IMR-90 (cell line): Measurements from ENCODE around the gene CDHR4. TPM values are rescaled to one million over a fixed set of nuclear protein-coding genes. Genes with fewer than 3 reads are reported as not detected.

ENCODE experiments used
- ATAC-seq: fragments of 200-7000 bp; cut with Tn5 transposase; 2 replicates; pipeline ENCODE4 v1.9.1; 2020; ENCODE audit warnings: low read depth, mild to moderate bottlenecking, moderate library complexity
- BruUV-seq: library from RNA; stranded (reverse); fragments of 400-500 nt; replicated peaks from 2 replicates; lab custom pipeline; 2021; lab: Mats Ljungman, UMichigan
- CTCF ChIA-PET: fragments of 300-600 bp; formaldehyde crosslinking; extraction: SDS; loops from one replicate; lab custom pipeline; 2021; ENCODE audit warnings: antibody characterized with exemption; lab: Yijun Ruan, JAX
- POLR2A ChIA-PET: fragments of 300-600 bp; sonication (Branson Sonifier 250); formaldehyde crosslinking; loops from one replicate; lab custom pipeline; 2022; ENCODE audit warnings: antibody characterized with exemption; ENCODE audit not compliant: unreplicated experiment; lab: Charles Lee
- DNase-seq: peaks from one replicate; pipeline ENCODE4 v3.0.0; 2013
- H2AFZ ChIP-seq: replicated peaks from 2 replicates; pipeline ENCODE3; 2013; ENCODE audit warnings: low read length, mild to moderate bottlenecking; ENCODE audit not compliant: poor library complexity
- H2AK5ac ChIP-seq: 2 replicates; pipeline ENCODE4 v1.6.1; 2013; ENCODE audit warnings: low read depth, low read length, inconsistent platforms
- H2AK9ac ChIP-seq: replicated peaks from 2 replicates; pipeline ENCODE3; 2013; ENCODE audit warnings: mild to moderate bottlenecking, low read depth, low read length, moderate library complexity; ENCODE audit not compliant: poor library complexity
- H2BK120ac ChIP-seq: 2 replicates; pipeline ENCODE4 v1.6.1; 2013; ENCODE audit warnings: low read depth, low read length, inconsistent platforms
- H2BK15ac ChIP-seq: 3 replicates; pipeline ENCODE4 v1.6.1; 2013; ENCODE audit warnings: low read depth, low read length, inconsistent platforms
- H2BK20ac ChIP-seq: 2 replicates; pipeline ENCODE4 v1.6.1; 2013; ENCODE audit warnings: low read depth, mild to moderate bottlenecking, inconsistent platforms, low read length, moderate library complexity
- H2BK5ac ChIP-seq: 2 replicates; pipeline ENCODE4 v1.6.1; 2013; ENCODE audit warnings: mild to moderate bottlenecking, low read depth, low read length, inconsistent platforms; ENCODE audit not compliant: poor library complexity, severe bottlenecking
- H3K14ac ChIP-seq: replicated peaks from 2 replicates; pipeline ENCODE4 v1.6.1; 2013; ENCODE audit warnings: low read depth, low read length, inconsistent platforms
- H3K18ac ChIP-seq: 2 replicates; pipeline ENCODE4 v1.6.1; 2013; ENCODE audit warnings: low read depth, low read length, control low read depth
- H3K23ac ChIP-seq: 2 replicates; pipeline ENCODE4 v1.6.1; 2013; ENCODE audit warnings: low read depth, low read length, inconsistent platforms
- H3K27ac ChIP-seq: 2 replicates; pipeline ENCODE4 v1.5.1; 2013; ENCODE audit warnings: mild to moderate bottlenecking, control low read depth, low read length; ENCODE audit not compliant: insufficient read depth
- H3K27me3 ChIP-seq: 2 replicates; pipeline ENCODE4 v1.6.1; 2013; ENCODE audit warnings: low read length; ENCODE audit not compliant: control insufficient read depth, insufficient read depth
- H3K36me3 ChIP-seq: 2 replicates; pipeline ENCODE4 v1.6.1; 2013; ENCODE audit warnings: low read length, mixed read lengths; ENCODE audit not compliant: control insufficient read depth, insufficient read depth
- H3K4ac ChIP-seq: 2 replicates; pipeline ENCODE4 v1.6.1; 2013; ENCODE audit warnings: low read depth, low read length, inconsistent platforms
- H3K4me1 ChIP-seq: 2 replicates; pipeline ENCODE4 v1.6.1; 2013; ENCODE audit warnings: low read length, mixed read lengths; ENCODE audit not compliant: control insufficient read depth, insufficient read depth
- H3K4me2 ChIP-seq: 2 replicates; pipeline ENCODE4 v1.6.1; 2013; ENCODE audit warnings: low read depth, mild to moderate bottlenecking, control low read depth, low read length, moderate library complexity
- H3K4me3 ChIP-seq: 2 replicates; pipeline ENCODE4 v1.5.1; 2013; ENCODE audit warnings: low read depth, mild to moderate bottlenecking, control low read depth, low read length, moderate library complexity; ENCODE audit not compliant: insufficient read depth
- H3K56ac ChIP-seq: 2 replicates; pipeline ENCODE4 v1.6.1; 2013; ENCODE audit warnings: low read length, inconsistent platforms; ENCODE audit not compliant: insufficient read depth; ENCODE audit errors: extremely low read depth
- H3K79me1 ChIP-seq, 2 experiments: 2 replicates each; pipeline ENCODE4 v1.6.1; 2013; ENCODE audit warnings: low read length in 2 of 2, inconsistent platforms in 1 of 2, low read depth in 1 of 2
- H3K9ac ChIP-seq: 2 replicates; pipeline ENCODE4 v1.6.1; 2013; ENCODE audit warnings: low read depth, low read length, control low read depth
- H3K9me1 ChIP-seq: 2 replicates; pipeline ENCODE4 v1.6.1; 2013; ENCODE audit warnings: low read length, inconsistent platforms; ENCODE audit not compliant: insufficient read depth
- H3K9me3 ChIP-seq: 2 replicates; pipeline ENCODE4 v1.6.1; 2013; ENCODE audit warnings: low read length; ENCODE audit not compliant: control insufficient read depth, insufficient read depth
- H4K20me1 ChIP-seq: 2 replicates; pipeline ENCODE4 v1.6.1; 2013; ENCODE audit warnings: low read length, inconsistent platforms; ENCODE audit not compliant: insufficient read depth
- H4K5ac ChIP-seq: 2 replicates; pipeline ENCODE4 v1.6.1; 2013; ENCODE audit warnings: mild to moderate bottlenecking, low read depth, low read length, control low read depth
- H4K8ac ChIP-seq, 2 experiments: 2 replicates each; pipeline ENCODE4 v1.6.1; 2013; ENCODE audit warnings: low read depth in 2 of 2, low read length in 2 of 2, control low read depth in 1 of 2, inconsistent platforms in 1 of 2
- H4K91ac ChIP-seq: 2 replicates; pipeline ENCODE4 v1.6.1; 2013; ENCODE audit warnings: low read depth, low read length, inconsistent platforms; ENCODE audit not compliant: insufficient read depth
- BHLHE40 ChIP-seq: fragments of 150-350 bp; IDR thresholded peaks from 2 replicates; pipeline ENCODE4 v1.6.1; 2016; ENCODE audit warnings: mild to moderate bottlenecking, low read depth, low read length
- CHD1 ChIP-seq: IDR thresholded peaks from 2 replicates; pipeline ENCODE4 v1.6.1; 2012; ENCODE audit warnings: low read depth, low read length, improper control_type of control experiment
- CTCF ChIP-seq: conservative IDR thresholded peaks from 2 replicates; pipeline ENCODE4 v1.5.1; 2012; ENCODE audit warnings: mild to moderate bottlenecking, low read depth, low read length, improper control_type of control experiment
- ELK1 ChIP-seq: fragments of 150-350 bp; IDR thresholded peaks from 2 replicates; pipeline ENCODE4 v1.6.1; 2016; ENCODE audit warnings: low read depth, mild to moderate bottlenecking, low read length, moderate library complexity, borderline replicate concordance
- MAZ ChIP-seq: IDR thresholded peaks from 2 replicates; pipeline ENCODE4 v1.6.1; 2012; ENCODE audit warnings: low read depth, mild to moderate bottlenecking, low read length, improper control_type of control experiment, moderate library complexity, borderline replicate concordance
- MXI1 ChIP-seq: IDR thresholded peaks from 2 replicates; pipeline ENCODE4 v1.6.1; 2012; ENCODE audit warnings: low read depth, mild to moderate bottlenecking, low read length, moderate library complexity, borderline replicate concordance
- NFE2L2 ChIP-seq: fragments of 150-350 bp; IDR thresholded peaks from 2 replicates; pipeline ENCODE4 v1.6.1; 2016; ENCODE audit warnings: low read depth, mild to moderate bottlenecking, low read length
- RAD21 ChIP-seq: IDR thresholded peaks from 2 replicates; pipeline ENCODE4 v1.6.1; 2012; ENCODE audit warnings: low read length, improper control_type of control experiment
- RCOR1 ChIP-seq: IDR thresholded peaks from 2 replicates; pipeline ENCODE4 v1.6.1; 2012; ENCODE audit warnings: mild to moderate bottlenecking, low read length, improper control_type of control experiment; ENCODE audit not compliant: insufficient replicate concordance
- RFX5 ChIP-seq: IDR thresholded peaks from 2 replicates; pipeline ENCODE4 v1.8.0; 2012; ENCODE audit warnings: low read depth, mild to moderate bottlenecking, low read length, moderate library complexity
- SMC3 ChIP-seq: fragments of 150-350 bp; IDR thresholded peaks from 2 replicates; pipeline ENCODE4 v1.6.1; 2016; ENCODE audit warnings: low read depth, mild to moderate bottlenecking, antibody characterized with exemption, low read length, moderate library complexity
- USF2 ChIP-seq: fragments of 150-350 bp; IDR thresholded peaks from 2 replicates; pipeline ENCODE4 v1.6.1; 2017; ENCODE audit warnings: mild to moderate bottlenecking, antibody characterized with exemption, low read length, low read depth
- WGBS, 2 experiments: methylation state at CpG; one replicate each; pipeline versions ENCODE4 v1.1.5 to v1.1.7; 2013; ENCODE audit warnings: missing lambda C conversion rate in 2 of 2; ENCODE audit not compliant: insufficient read length in 1 of 2; ENCODE audit errors: extremely low coverage in 2 of 2; 5-methylcytosine and 5-hydroxymethylcytosine counted together
- dilution Hi-C: fragments of 300-500 bp; cut with HindIII; formaldehyde crosslinking; loops from one replicate; pipeline ENCODE4 v1.14.3; 2018; ENCODE audit warnings: low sequenced_read_pairs; ENCODE audit not compliant: unreplicated experiment
- in situ Hi-C: fragments of 300-500 bp; cut with MboI; formaldehyde crosslinking; loops from 3 replicates; pipeline ENCODE4 v1.14.3; 2019; ENCODE audit warnings: low sequenced_read_pairs, inconsistent platforms, mixed read lengths
- intact Hi-C: fragments of 100-400 bp; cut with micrococcal nuclease; formaldehyde crosslinking; loops from 2 replicates; pipeline ENCODE4 v1.10.0; 2022
- polyA plus RNA-seq, 3 experiments: library from polyadenylated mRNA; depleted of rRNA; stranded (reverse); fragments of >200 nt; gene quantifications; 2 replicates each; pipeline ENCODE4 v1.2.3, GENCODE V29; 2012; ENCODE audit warnings: low replicate concordance in 1 of 3
- total RNA-seq: library from RNA; depleted of rRNA; stranded (reverse); fragments of >200 nt; gene quantifications from 2 replicates; pipeline ENCODE4 v1.2.3, GENCODE V29; 2012

CDHR4 gene
- total and polyA plus RNA-seq, 2 of the 4 experiments (the other 2 are of a cell fraction): not detected

- CTCF ChIA-PET: no interaction called here
- peaks cover 0 to 6% of the 10 kb centered on the region in 2 experiments; a peak in 2 of 4 replicates for H3K79me1 ChIP-seq
- in situ Hi-C loops: loop anchor here (5.0 kb wide), 1 partner anchor 142 kb away; no protein-coding TSS in a partner anchor
Measured at GRCh38 chr3:49844464-49845183, 45.0 kb upstream of the CDHR4 start.

More at GRCh38 chr3:49844464-49845183, 45.0 kb upstream of the CDHR4 start:
- Histone ChIP-seq H2BK120ac (no peak overlapping the region), H3K4me2 (no peak overlapping the region), H3K23ac (no peak overlapping the region), H3K4me3 (no peak overlapping the region), H3K36me3 (peaks cover 3% of the 10 kb centered on the region), H3K9me1 (peaks cover 3% of the 10 kb centered on the region; the same call in 1 of the 2 replicates), H3K9ac (no peak overlapping the region), H4K91ac (no peak overlapping the region), H2BK5ac (no peak overlapping the region), H3K4me1 (no peaks in the 10 kb centered on the region; the same call in 1 of the 2 replicates), H3K14ac (no peak overlapping the region), H4K8ac (no peak overlapping the region), H3K9me3 (no peaks in the 10 kb centered on the region), H2BK15ac (no peak overlapping the region), H2BK20ac (no peak overlapping the region), H3K4ac (no peak overlapping the region), H4K5ac (no peak overlapping the region), H2AK5ac (no peak overlapping the region), H2AK9ac (no peak overlapping the region), H4K20me1 (no peaks in the 10 kb centered on the region), H3K18ac (no peak overlapping the region), H3K56ac (no peak overlapping the region), H2AFZ (no peak overlapping the region), H3K27me3 (no peaks in the 10 kb centered on the region), H3K27ac (no peak overlapping the region)
- ATAC-seq: no peak
- TF ChIP-seq ELK1 (no peak), MXI1 (no peak), CTCF (no peak), NFE2L2 (no peak), MAZ (no peak), CHD1 (no peak), RFX5 (no peak), USF2 (no peak), SMC3 (no peak), BHLHE40 (no peak), RAD21 (no peak), RCOR1 (no peak)
- 83% methylated on average over 1 of the region's 5 CpGs; no CpG with 5 or more reads in 1 of the 2 experiments for WGBS, 2 experiments
- dilution Hi-C loops (no loop called here), intact Hi-C loops (loop anchor here (5.0 kb wide), 1 partner anchor 63 kb away; no protein-coding TSS in a partner anchor)
- no TSS peak for BruUV-seq
- no peak for DNase-seq
- POLR2A ChIA-PET: no interaction called here
